ENCODE results near the gene ANKDD1A.

The ANKDD1A gene

DNA sequence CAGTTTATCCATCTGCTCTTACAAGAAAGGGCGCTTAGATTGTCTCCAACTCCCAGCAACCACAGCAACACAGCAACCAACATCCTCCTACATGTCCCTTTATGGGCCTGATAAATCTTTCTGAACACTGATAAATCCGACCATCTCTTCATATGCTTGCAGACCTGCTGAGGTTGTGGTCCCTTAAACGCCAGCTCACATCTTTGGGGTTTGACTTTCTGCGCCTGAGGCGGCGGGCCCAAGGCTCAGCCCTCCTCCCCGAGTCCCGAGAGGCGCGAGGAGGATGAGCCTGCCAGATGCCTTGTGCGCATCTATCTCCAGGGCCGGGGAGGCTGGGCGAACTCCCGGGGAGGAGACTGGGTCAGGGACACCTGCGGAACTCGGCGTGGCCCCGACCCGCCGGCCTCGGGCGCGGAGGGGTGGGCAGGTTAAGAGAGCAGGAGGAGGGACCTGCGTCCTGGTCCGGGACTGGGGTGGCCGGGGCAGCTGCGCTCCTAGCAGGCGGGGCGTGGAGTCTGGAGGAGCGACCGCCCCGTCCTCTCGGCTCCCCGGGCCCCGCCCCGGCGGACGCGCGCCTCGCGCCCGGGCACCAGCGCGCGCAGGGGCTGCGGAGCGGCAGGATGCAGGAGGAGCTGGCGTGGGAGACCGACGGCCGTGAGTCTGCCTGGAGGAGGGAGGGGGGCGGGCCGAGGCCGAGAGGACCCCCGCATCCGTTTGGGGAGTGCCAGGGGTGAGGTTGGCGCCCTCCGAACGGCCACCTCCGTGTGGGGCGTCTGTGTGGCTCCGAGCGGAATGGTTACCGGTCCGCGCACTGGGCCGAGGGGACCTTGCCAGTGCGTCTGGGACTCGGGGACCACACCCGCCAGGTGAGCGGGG is at the start of gene ANKDD1A:
Gene ANKDD1A, plus strand, starts transcription at position 592 of the 876 bp plus-strand sequence. Its CDS starts 29 bp downstream, at position 621.
- Histone ChIP-seq H3K27me3 (no peaks in the 10 kb centered on the region), H3K27ac (0 out of 2 replicates have a peak within 1 kb of the TSS, but pooled peaks have one; percentile 14)

DNA sequence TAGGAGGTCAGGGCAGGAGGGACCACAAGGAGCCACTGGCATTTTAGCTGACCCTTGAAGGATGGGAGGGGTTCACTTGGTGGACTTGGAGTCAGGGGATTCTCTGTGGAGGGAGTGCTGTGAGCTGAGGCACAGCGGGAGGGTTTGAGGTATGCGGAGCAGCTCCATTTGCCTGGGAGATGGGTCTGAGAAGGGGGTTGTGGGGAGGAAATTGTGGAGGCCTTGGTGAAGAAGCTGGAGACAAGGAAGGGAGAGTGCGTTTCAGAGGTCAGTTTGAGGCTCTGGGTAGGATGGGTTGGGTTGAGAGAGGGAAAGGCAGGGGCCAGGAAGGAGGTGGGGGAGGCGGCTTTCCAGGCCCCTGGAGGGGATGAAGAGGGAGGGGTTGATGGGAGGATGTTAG is 49.7 kb upstream of the ANKDD1A start:
- peak overlapping the region; percentile 55; the same call in 1 of the 2 replicates for H3K27ac ChIP-seq
- peaks cover 48% of the 10 kb centered on the region for H3K36me3 ChIP-seq
- H3K4me1 ChIP-seq, result peaks cover 81% of the 10 kb centered on the region
- peak overlapping the region; percentile 93 for H3K4me2 ChIP-seq
- no peak overlapping the region for H3K4me3 ChIP-seq
- H3K27me3 ChIP-seq, result no peaks in the 10 kb centered on the region
- no peak overlapping the region for H3K9ac ChIP-seq
- peaks cover 44% of the 10 kb centered on the region for H4K20me1 ChIP-seq
- H3K9me3 ChIP-seq, result no peaks in the 10 kb centered on the region
- TF ChIP-seq Cebpa-rat (IDR thresholded peaks at IDR 0.05), result no peak

More for the DNA sequence above, at the start of gene ANKDD1A:
- Histone ChIP-seq H4K20me1 (no peaks in the 10 kb centered on the region), H3K9me3 (no peaks in the 10 kb centered on the region), H3K4me3 (peak within 1 kb of the TSS; percentile 70), H3K4me1 (peaks cover 34% of the 10 kb centered on the region), H3K4me2 (peak within 1 kb of the TSS; percentile 89), H3K36me3 (no peaks in the 10 kb centered on the region), H3K9ac (peak within 1 kb of the TSS; percentile 59)
- no peak for TF ChIP-seq Cebpa-rat (IDR thresholded peaks at IDR 0.05)

DNA sequence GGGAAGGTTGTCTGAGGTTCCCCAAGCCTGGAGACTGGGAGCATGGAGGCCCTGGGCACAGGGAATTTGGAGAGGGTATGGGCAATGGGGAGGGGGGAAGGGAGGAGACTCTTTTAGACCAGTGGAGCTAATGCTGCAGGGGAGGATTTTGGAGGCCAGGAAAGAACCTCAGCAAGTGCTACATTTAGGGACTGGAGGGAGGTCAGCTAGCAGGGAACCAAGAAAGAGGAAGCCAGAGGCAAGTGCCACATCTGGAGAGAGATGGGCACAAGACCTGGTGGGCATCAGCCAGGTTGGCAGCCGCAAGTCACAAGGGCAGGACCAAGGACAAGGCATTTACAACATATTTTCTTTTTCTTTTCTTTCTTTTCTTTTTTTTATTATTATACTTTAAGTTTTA is 49.3 kb upstream of the ANKDD1A start:
- Histone ChIP-seq H3K4me3 (no peak overlapping the region), H3K4me1 (peaks cover 81% of the 10 kb centered on the region), H3K27ac (peak overlapping the region; percentile 55; the same call in 1 of the 2 replicates), H3K9me3 (no peaks in the 10 kb centered on the region), H4K20me1 (peaks cover 40% of the 10 kb centered on the region), H3K9ac (no peak overlapping the region), H3K4me2 (peak overlapping the region; percentile 93), H3K27me3 (no peaks in the 10 kb centered on the region), H3K36me3 (peaks cover 48% of the 10 kb centered on the region)
- no peak for TF ChIP-seq Cebpa-rat (IDR thresholded peaks at IDR 0.05)

- peak overlapping the region; percentile 64; the same call in 1 of the 2 replicates for H3K9ac ChIP-seq
- H3K4me3 ChIP-seq, result peak overlapping the region; percentile 32; the same call in 1 of the 2 replicates
- H3K36me3 ChIP-seq, result peaks cover 47% of the 10 kb centered on the region
- peaks cover 28% of the 10 kb centered on the region for H4K20me1 ChIP-seq
- TF ChIP-seq Cebpa-rat (IDR thresholded peaks at IDR 0.05), result no peak
- H3K27me3 ChIP-seq, result no peaks in the 10 kb centered on the region
- peaks cover 75% of the 10 kb centered on the region for H3K4me1 ChIP-seq
- H3K27ac ChIP-seq, result peak overlapping the region; percentile 79
- no peaks in the 10 kb centered on the region for H3K9me3 ChIP-seq
- H3K4me2 ChIP-seq, result peak overlapping the region; percentile 93
Measured at GRCh38 chr15:64864068-64864467, 47.6 kb upstream of the ANKDD1A start.

- Histone ChIP-seq H3K4me3 (peak overlapping the region; percentile 32), H3K27me3 (no peaks in the 10 kb centered on the region), H4K20me1 (peaks cover 24% of the 10 kb centered on the region), H3K9ac (peak overlapping the region; percentile 64), H3K36me3 (peaks cover 34% of the 10 kb centered on the region), H3K4me2 (peak overlapping the region; percentile 93), H3K4me1 (peaks cover 88% of the 10 kb centered on the region), H3K27ac (peak overlapping the region; percentile 79), H3K9me3 (no peaks in the 10 kb centered on the region)
- no peak for TF ChIP-seq Cebpa-rat (IDR thresholded peaks at IDR 0.05)
Measured at GRCh38 chr15:64865126-64865997, 46.3 kb upstream of the ANKDD1A start.

DNA sequence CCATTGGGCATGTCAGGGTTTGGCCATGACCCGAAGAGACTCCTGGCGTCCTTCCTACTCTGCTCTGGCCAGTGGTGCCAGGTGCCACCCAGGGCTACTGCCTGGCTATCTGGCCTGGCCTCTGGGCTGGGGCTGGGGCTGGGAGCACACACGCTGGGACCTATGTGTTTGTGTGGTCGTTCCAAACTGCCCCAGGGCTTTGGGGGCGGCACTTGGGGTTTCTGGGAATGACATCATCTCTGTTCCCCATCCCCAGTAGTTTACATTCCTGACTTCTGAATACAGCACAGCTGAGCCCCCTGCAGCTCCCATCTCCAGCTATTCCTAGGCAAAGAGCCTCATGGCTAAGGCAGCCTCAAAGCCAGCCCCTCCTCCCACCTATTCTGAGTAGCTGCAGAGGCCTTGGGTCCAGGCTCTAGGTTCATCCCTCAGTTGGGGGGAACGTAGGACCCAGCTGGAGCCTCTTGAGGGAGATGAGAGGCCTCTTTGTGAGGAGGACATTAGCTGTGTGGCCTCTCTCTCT is 45.6 kb upstream of the ANKDD1A start:
- H3K4me3 ChIP-seq, result no peak overlapping the region

DNA sequence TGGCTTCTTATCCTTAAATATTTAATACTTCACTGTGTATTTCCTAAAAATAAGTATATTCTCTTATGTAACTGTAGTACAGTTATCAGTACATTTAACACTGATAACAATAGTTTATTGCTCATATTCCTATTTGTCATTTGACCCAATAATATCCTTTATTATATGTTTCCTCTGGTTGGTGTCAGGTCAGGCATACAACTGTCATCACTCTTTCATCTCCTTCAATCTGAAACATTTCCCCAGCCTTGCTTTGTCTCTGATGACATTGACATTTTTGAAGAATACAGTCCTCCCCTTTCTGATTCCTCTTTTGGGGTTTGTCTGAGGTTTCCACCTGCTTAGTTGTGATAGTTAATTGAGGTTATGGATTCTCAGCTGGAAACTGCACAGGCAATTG is 42.2 kb upstream of the ANKDD1A start:
- Histone ChIP-seq H3K4me1 (peaks cover 88% of the 10 kb centered on the region), H3K9ac (no peak overlapping the region), H4K20me1 (peaks cover 17% of the 10 kb centered on the region), H3K27ac (no peak overlapping the region), H3K27me3 (no peaks in the 10 kb centered on the region), H3K4me2 (peak overlapping the region; percentile 81), H3K36me3 (peaks cover 13% of the 10 kb centered on the region), H3K4me3 (no peak overlapping the region), H3K9me3 (no peaks in the 10 kb centered on the region)
- no peak for TF ChIP-seq Cebpa-rat (IDR thresholded peaks at IDR 0.05)

More for the DNA sequence above, 45.6 kb upstream of the ANKDD1A start:
- peaks cover 24% of the 10 kb centered on the region for H4K20me1 ChIP-seq
- peaks cover 27% of the 10 kb centered on the region for H3K36me3 ChIP-seq
- peak overlapping the region; percentile 79 for H3K27ac ChIP-seq
- H3K4me2 ChIP-seq, result peak overlapping the region; percentile 93
- no peak for TF ChIP-seq Cebpa-rat (IDR thresholded peaks at IDR 0.05)
- peaks cover 92% of the 10 kb centered on the region for H3K4me1 ChIP-seq
- peak overlapping the region; percentile 64 for H3K9ac ChIP-seq
- H3K9me3 ChIP-seq, result no peaks in the 10 kb centered on the region
- H3K27me3 ChIP-seq, result no peaks in the 10 kb centered on the region

- TF ChIP-seq Cebpa-rat (IDR thresholded peaks at IDR 0.05), result no peak
- H3K9ac ChIP-seq, result 0 out of 2 replicates have a peak overlapping the region, but pooled peaks have one; percentile 7
- peaks cover 13% of the 10 kb centered on the region for H3K36me3 ChIP-seq
- H3K4me3 ChIP-seq, result no peak overlapping the region
- H3K9me3 ChIP-seq, result no peaks in the 10 kb centered on the region
- H4K20me1 ChIP-seq, result peaks cover 9% of the 10 kb centered on the region
- peak overlapping the region; percentile 64 for H3K27ac ChIP-seq
- peaks cover 85% of the 10 kb centered on the region for H3K4me1 ChIP-seq
- no peaks in the 10 kb centered on the region for H3K27me3 ChIP-seq
- H3K4me2 ChIP-seq, result peak overlapping the region; percentile 81
Measured at GRCh38 chr15:64870353-64870752, 41.3 kb upstream of the ANKDD1A start.

- no peak for TF ChIP-seq Cebpa-rat (IDR thresholded peaks at IDR 0.05)
- H3K4me2 ChIP-seq, result no peak overlapping the region
- no peaks in the 10 kb centered on the region for H3K36me3 ChIP-seq
- no peaks in the 10 kb centered on the region for H3K9me3 ChIP-seq
- no peak overlapping the region for H3K9ac ChIP-seq
- H3K27ac ChIP-seq, result no peak overlapping the region
- no peaks in the 10 kb centered on the region for H4K20me1 ChIP-seq
- no peak overlapping the region for H3K4me3 ChIP-seq
- H3K4me1 ChIP-seq, result peaks cover 71% of the 10 kb centered on the region
- no peaks in the 10 kb centered on the region for H3K27me3 ChIP-seq
Measured at GRCh38 chr15:64875641-64876223, 36.0 kb upstream of the ANKDD1A start.
